Measurements from ENCODE around the gene SKP1.
A peak's percentile ranks its signal among the peaks of the same experiment; 100 is the strongest.
"Not testable (repeated sequence)": the region's sequence is repeated elsewhere in the genome, so short reads cannot be mapped to it uniquely, and the experiment has no call there.

Gene SKP1

DNA sequence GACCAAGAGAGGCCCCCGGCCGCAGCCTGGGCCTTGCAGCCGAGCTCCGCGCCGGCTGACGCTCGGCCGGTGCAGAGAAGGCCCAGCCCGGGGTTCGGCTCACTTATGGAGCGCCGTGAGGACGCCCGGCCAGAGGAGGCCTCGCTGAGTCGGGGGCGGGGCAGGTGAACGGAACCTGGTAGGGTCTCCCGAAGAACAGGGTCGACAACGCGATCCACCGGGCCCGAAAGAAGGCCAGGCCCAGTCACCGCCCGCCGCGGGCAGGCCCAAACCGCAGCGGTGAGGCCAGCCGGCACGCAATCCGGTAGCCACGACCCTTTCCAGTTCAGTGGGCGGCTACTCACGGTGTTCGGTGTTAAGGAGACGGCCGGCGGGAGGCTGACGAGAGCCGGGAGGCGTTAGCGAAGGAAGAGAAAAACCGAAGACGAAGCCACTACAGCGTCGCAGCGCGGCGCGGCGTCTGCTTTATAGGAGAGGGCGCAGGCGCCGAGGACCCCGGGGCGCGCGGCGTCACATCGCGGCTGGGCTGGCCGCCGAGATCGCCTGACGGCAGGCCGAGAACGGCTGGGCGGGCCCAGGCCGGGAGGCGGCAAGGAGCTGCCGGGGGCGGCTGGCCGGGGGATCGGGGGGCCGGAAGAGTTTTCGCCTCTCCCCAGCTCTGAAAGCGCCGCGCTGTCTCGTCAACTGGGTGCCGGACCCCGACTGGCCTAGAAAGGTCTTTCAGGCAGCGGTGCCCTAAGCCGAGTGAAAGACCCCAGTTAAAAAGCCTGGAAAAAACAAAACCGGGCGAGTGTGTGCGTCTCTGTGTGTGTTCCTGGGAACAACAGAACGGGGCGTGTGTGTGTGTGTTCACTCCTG, at the start of gene SKP1:
TSS of gene SKP1 (minus strand) at position 440 of the 858 bp plus-strand sequence. CDS start 2,928 bp downstream, outside the sequence.
- peak; percentile 93 for TF ChIP-seq ZFX (IDR thresholded peaks at IDR 0.05; ENCODE audit: borderline replicate concordance)
- TF ChIP-seq, protein P1, sequence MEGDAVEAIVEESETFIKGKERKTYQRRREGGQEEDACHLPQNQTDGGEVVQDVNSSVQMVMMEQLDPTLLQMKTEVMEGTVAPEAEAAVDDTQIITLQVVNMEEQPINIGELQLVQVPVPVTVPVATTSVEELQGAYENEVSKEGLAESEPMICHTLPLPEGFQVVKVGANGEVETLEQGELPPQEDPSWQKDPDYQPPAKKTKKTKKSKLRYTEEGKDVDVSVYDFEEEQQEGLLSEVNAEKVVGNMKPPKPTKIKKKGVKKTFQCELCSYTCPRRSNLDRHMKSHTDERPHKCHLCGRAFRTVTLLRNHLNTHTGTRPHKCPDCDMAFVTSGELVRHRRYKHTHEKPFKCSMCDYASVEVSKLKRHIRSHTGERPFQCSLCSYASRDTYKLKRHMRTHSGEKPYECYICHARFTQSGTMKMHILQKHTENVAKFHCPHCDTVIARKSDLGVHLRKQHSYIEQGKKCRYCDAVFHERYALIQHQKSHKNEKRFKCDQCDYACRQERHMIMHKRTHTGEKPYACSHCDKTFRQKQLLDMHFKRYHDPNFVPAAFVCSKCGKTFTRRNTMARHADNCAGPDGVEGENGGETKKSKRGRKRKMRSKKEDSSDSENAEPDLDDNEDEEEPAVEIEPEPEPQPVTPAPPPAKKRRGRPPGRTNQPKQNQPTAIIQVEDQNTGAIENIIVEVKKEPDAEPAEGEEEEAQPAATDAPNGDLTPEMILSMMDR (IDR thresholded peaks at IDR 0.05): peak; percentile 16; the same call in 1 of the 2 replicates
- H3K27ac ChIP-seq: peak within 1 kb of the TSS; percentile 94

DNA sequence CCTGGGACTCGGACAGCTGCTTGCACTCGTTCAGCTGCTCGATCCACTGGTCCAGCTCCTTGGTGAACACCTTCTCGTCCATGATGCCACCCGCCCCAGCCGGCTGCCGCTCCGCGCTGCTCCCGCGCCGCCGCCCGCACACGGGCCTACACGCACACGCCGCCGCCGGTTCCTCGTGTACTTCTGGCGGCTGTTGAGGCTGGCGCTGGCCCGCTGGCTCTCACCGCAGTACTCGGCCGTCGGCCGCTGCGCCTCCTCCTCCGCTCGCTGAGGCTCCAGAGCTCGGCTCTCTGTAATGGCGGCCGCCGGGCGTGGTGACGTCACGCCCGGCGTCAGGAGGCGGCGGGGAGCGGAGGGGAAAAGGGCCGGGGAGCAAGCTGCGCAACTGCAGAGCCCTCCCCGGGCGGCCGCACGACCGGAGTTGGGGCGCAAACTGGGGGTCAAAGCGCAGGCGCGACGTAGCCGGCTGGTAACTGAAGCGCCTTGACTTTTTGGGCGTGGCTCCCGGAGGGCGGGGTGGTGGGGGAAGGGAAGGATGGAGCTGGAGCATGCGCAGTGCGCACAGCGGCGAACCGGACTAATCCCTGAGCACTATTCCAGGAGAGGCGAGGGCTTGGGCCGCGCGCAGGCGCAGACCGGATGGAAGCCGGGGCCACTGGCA, 49.2 kb upstream of the SKP1 start, which contains the start of gene PPP2CA:
TSS of gene PPP2CA (minus strand) at position 294 of the 661 bp plus-strand sequence. CDS start at position 82, 212 bp downstream.
- peak within 1 kb of the TSS; percentile 95 for H3K27ac ChIP-seq
- TF ChIP-seq, protein P1 (IDR thresholded peaks at IDR 0.05): no peak; the same call in 1 of the 2 replicates
- TF ChIP-seq ZFX (IDR thresholded peaks at IDR 0.05; ENCODE audit: borderline replicate concordance): no peak

DNA sequence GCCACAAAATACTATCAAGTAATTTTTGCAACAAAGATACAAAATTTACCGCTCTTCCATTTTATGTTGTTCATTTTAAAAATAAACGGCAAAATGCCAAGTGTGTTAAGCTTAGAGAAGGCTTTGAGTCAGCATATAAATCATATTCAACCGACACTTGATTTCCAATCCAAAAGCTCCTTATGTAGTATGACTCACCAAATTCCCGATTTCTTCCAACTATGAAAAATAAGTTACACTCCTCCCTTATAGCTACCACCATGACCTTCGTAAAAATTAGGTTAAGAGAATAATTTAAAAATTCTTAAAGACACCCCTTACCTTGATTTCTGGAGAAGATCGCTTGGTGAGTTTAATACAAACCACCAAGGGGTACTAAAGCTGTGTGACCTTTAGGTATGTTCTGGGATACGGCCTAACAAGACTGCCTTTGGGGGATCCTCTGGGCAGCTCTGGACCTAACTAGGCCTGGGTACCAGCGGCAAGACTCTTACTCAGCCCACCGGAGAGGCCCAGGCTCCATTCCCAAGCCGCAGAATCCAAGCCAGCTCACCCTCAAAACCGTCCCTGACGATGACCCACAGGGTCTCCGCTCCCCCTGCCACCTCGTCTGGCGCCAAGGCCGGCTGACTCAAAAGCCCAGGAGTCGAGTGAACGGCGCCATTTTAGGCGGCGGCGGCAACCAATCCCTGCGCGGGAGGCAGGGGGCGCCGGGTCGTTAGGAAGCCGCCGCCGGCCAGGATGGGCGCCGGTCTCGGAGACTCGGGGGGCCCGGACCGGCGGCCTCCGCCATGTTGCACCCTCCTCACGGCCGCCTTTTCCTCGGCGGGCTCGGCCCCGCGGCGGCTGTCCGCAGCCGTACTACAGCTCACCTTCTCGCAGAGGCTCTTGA, 48.4 kb upstream of the SKP1 start:
- TF ChIP-seq, protein P1 (IDR thresholded peaks at IDR 0.05): peak; percentile 33
- TF ChIP-seq ZFX (IDR thresholded peaks at IDR 0.05; ENCODE audit: borderline replicate concordance): no peak
- H3K27ac ChIP-seq: peak overlapping the region; percentile 95

DNA sequence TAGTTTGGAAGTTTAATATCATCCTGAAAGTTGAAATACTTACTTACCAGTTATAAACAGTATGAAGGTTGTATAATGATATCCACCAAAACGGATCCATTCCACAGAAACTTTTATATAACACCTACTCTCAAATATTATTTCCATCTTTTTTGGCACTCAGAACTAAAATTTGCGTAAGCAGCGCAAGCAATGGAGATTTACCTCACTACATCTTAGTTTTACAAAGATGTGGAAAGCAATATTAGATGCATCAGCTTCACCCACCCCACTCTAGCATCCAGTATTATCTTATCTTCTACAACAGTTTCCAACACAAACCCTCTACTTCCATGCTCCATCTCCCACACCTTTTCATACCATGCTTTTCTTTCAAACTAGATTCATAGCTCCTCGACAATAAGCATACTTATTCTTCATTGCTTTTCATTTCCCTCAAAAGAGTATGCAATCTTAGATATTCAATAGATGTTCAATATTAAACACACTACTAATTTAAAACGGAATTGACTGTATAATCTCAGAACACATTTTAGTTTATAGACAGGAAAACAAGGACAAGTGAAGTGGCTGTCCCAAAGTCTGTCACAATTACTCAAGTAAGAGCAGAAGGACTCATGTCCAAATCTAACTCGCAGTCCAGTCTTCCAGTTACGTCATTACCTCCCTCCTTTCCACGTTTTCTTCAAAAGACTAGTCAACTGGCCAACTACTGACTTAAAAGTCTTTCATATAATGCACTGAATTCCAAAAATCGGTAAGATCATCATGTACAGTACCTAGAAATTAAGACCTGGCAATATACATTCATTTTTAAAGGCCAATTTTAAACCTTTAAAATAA, 46.9 kb upstream of the SKP1 start:
- TF ChIP-seq, protein P1 (IDR thresholded peaks at IDR 0.05): no peak
- TF ChIP-seq ZFX (IDR thresholded peaks at IDR 0.05; ENCODE audit: borderline replicate concordance): no peak
- peak overlapping the region; percentile 95; the same call in 1 of the 2 replicates for H3K27ac ChIP-seq

DNA sequence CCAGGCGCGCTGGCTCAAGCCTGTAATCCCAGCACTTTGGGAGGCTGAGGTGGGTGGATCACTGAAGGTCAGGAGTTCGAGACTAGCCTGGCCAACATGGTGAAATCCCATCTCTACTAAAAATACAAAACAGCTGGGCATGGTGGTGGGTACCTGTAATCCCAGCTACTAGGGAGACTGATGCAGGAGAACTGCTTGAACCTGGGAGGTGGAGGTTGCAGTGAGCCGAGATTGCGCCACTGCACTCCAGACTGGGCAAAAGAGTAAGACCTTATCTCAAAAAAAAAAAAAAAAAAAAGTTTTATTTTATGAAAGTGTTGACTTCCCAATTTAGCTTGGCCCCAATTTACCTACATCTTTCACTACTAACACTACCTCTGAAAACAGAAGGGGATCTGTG, 44.9 kb upstream of the SKP1 start:
- not testable (repeated sequence) for H3K27ac ChIP-seq

DNA sequence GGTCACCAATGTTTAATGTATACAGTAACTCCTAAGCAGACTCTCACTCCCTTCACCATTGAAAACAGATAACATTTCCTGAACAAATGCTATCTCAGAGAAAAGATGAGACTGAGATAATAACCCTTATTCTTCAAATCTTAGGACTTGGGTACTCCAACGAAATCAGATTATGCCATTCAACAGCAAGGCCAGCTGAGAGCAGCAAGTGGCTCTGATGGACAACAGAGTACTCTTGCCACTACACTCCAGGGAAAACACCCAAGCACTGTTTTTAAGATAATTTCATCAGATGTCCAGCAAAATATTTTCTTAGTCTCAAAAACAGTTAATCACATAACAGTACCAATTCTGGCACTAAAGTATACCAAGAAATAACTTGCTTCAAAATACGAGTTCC, 39.0 kb upstream of the SKP1 start:
- no peak overlapping the region for H3K27ac ChIP-seq
- TF ChIP-seq, protein P1 (IDR thresholded peaks at IDR 0.05): no peak
- no peak for TF ChIP-seq ZFX (IDR thresholded peaks at IDR 0.05; ENCODE audit: borderline replicate concordance)

DNA sequence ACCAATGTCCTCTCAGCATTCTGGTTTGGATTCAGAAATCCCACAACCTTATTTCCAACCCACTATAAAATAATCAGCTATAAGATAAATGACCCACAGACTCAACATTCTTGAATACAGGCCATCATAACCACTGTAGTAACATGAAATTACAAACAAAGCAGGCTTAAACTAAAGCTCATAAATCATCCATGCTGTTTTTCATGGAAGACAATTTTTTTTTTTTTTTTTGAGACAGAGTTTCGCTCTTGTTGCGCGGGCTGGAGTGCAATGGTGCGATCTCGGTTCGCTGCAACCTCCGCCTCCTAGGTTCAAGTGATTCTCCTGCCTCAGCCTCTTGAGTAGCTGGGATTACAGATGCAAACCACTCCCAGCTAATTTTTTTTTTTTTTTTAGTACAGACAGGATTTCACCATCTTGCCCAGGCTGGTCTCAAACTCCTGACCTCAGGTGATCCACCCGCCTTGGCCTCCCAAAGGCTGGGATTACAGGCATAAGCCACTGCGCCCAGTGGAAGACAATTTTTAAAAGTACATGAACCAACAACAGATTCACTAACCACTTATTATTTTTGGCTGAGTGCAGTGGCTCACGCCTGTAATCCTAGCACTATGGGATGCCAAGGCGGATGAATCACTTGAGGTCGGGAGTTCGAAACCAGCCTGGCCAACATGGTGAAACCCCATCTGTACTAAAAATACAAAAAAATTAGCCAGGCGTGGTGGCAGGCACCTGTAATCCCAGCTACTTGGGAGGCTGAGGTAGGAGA, 34.7 kb upstream of the SKP1 start:
- not testable (repeated sequence) for H3K27ac ChIP-seq
